Heart right ventricle (tissue), 16 donors: ENCODE data around the gene SLC9C2. TPM values are rescaled to one million over a fixed set of nuclear protein-coding genes. Genes with fewer than 3 reads are reported as not detected.
"Not testable (repeated sequence)": the region's sequence is repeated elsewhere in the genome, so short reads cannot be mapped to it uniquely, and the experiment has no call there.

Source experiments
- ATAC-seq, 8 donors: fragments of 200-7000 bp; cut with Tn5 transposase; one replicate each; pipeline ENCODE4 v1.9.1; 2020; ENCODE audit warnings: mild to moderate bottlenecking in 8 of 8, moderate library complexity in 8 of 8, moderate number of reproducible peaks in 1 of 8
- DNase-seq, 2 donors: peaks; one replicate each; pipeline ENCODE4 v3.0.0-alpha.2; 2020
- H3K27ac ChIP-seq, 10 donors: fragments of 200-600 bp; sonication (generic) in 2 of 10; one replicate each; pipeline versions ENCODE4 v1.5.0 to v1.8.0; 2020 to 2022; ENCODE audit warnings: mild to moderate bottlenecking in 3 of 10
- H3K27me3 ChIP-seq, 7 donors: fragments of 200-600 bp; one replicate each; pipeline ENCODE4 v1.8.0; 2021 to 2022; ENCODE audit warnings: mild to moderate bottlenecking in 2 of 7
- H3K36me3 ChIP-seq, 9 donors: fragments of 200-600 bp; sonication (generic) in 1 of 9; one replicate each; pipeline versions ENCODE4 v1.5.0 to v1.8.0; 2020 to 2022; ENCODE audit warnings: mild to moderate bottlenecking in 2 of 9
- H3K4me1 ChIP-seq, 9 donors: fragments of 200-600 bp; sonication (generic) in 1 of 9; one replicate each; pipeline versions ENCODE4 v1.5.0 to v1.8.0; 2020 to 2022; ENCODE audit warnings: mild to moderate bottlenecking in 4 of 9
- H3K4me3 ChIP-seq, 10 donors: fragments of 200-600 bp; sonication (generic) in 2 of 10; one replicate each; pipeline versions ENCODE4 v1.5.0 to v1.8.0; 2020 to 2022; ENCODE audit warnings: mild to moderate bottlenecking in 7 of 10, moderate library complexity in 2 of 10
- H3K9me3 ChIP-seq, 11 donors: fragments of 200-600 bp in 10 of 11; sonication (generic) in 2 of 11; one replicate each; pipeline versions ENCODE4 v1.5.0 to v1.8.0; 2013 to 2022; ENCODE audit warnings: mild to moderate bottlenecking in 2 of 11, control low read depth in 1 of 11, moderate library complexity in 1 of 11
- CTCF ChIP-seq, 9 donors: fragments of 200-600 bp; sonication (generic) in 2 of 9; IDR thresholded peaks; one replicate each; pipeline versions ENCODE4 v1.5.0 to v1.8.0; 2021 to 2022; ENCODE audit warnings: antibody characterized with exemption in 9 of 9, mild to moderate bottlenecking in 5 of 9, moderate library complexity in 1 of 9
- WGBS, 2 donors: extraction: QIAGEN DNeasy Blood & Tissue Kit; methylation state at CpG; one replicate each; pipeline ENCODE4 v1.1.7; 2013; ENCODE audit warnings: inconsistent platforms in 1 of 2; 5-methylcytosine and 5-hydroxymethylcytosine counted together
- intact Hi-C, 10 donors: fragments of 100-400 bp; cut with DNase I; formaldehyde crosslinking; loops; one replicate each; pipeline versions ENCODE4 v1.11.1 to v1.14.2; 2022
- polyA plus RNA-seq, 2 donors: library from polyadenylated mRNA; stranded (reverse); fragments of 200-250 nt; gene quantifications; one replicate each; pipeline ENCODE4 v1.2.3, GENCODE V29; 2013
- total RNA-seq, 10 donors: library from RNA; stranded (reverse); fragmentation: NEBNext Ultra II Directional in 3 of 10; extraction: Animal tissue kit (Norgen Biotek cat#: 25700) in 3 of 10; gene quantifications; one replicate each; pipeline versions ENCODE4 v1.2.1 to v1.2.4, GENCODE V29; 2021 to 2023
- donor health status: Arrhythmogenic right ventricular cardiomyopathy.
- donor health status: ischemic (EF 13 %, LVEDD 7.1; RV severe dilation, severe dysfunction).
- donor health status: healthy with polysubstance abuse.
- donor health status: DM: no; HTN: yes; CAD: no.
- donor health status: DM: no; HTN: no; CAD: no.
- donor health status: ischemic (EF 25% LVEDD 6.9; RV normal size, moderate dysfunction).
- donor health status: ischemic (EF 25% LVEDD 5.7; RV mildly dilated, moderate dysfunction).
- donor health status: healthy.
- donor health status: DM: yes; HTN: yes; CAD: no.
- donor health status: Ischemic cardiomyopathy.
- donor health status: ischemic (EF 35%, LVEDD 5.7; RV mildly dilated, moderate dysfunction).
- donor health status: nonischemic (EF 11% LVEDD 7.7; RV severe dilation, severe dysfunction).
- donor health status: DM: yes; HTN: yes; CAD: no.
- donor health status: PGD.
- donor health status: ischemic (EF 29% LVEDD 5.4; RV normal size, mild dysfunction).
- donor health status: nonischemic (EF 23%, LVEDD 6.1; RV moderate dilation, normal function).

SLC9C2 gene
- total and polyA plus RNA-seq, 12 donors, result 0.04 to 2.0 (median 0.43) TPM; not detected in 7

- H3K4me3 ChIP-seq, result no peak overlapping the region
- peaks cover 0 to 9% (median 0%) of the 10 kb centered on the region in 11 donors for H3K9me3 ChIP-seq
- H3K36me3 ChIP-seq, result no peaks in the 10 kb centered on the region
- DNase-seq, result no peak
- no peak for ATAC-seq
- no peaks in the 10 kb centered on the region for H3K27me3 ChIP-seq
- H3K4me1 ChIP-seq, result peaks cover 0 to 15% (median 3%) of the 10 kb centered on the region in 9 donors
- 95 to 99% methylated on average over 2 of the region's 2 CpGs for WGBS, 2 donors
- no peak overlapping the region for H3K27ac ChIP-seq
- TF ChIP-seq CTCF (IDR thresholded peaks at IDR 0.05), result no peak
- intact Hi-C loops, result no loop called here
These were observed 1.3 kb downstream of the SLC9C2 start for GRCh38 chr1:173601588-173601987.

- H3K27ac ChIP-seq, result no peak overlapping the region
- H3K36me3 ChIP-seq, result no peaks in the 10 kb centered on the region
- no peak for TF ChIP-seq CTCF (IDR thresholded peaks at IDR 0.05)
- peaks cover 0 to 24% (median 2%) of the 10 kb centered on the region in 11 donors for H3K9me3 ChIP-seq
- H3K4me3 ChIP-seq, result no peak overlapping the region
- no peaks in the 10 kb centered on the region for H3K27me3 ChIP-seq
- intact Hi-C loops, result no loop called here
- DNase-seq (no peak), ATAC-seq (no peak)
- no peaks in the 10 kb centered on the region for H3K4me1 ChIP-seq
- 94 to 95% methylated on average over 3 of the region's 3 CpGs for WGBS, 2 donors
These were observed 6.6 kb downstream of the SLC9C2 start for GRCh38 chr1:173596097-173596825.

GRCh38 chr1:173591138-173591537 lies 11.7 kb downstream of the SLC9C2 start:
- H3K27ac ChIP-seq, H3K27me3 ChIP-seq, H3K4me3 ChIP-seq, H3K9me3 ChIP-seq, H3K36me3 ChIP-seq, DNase-seq, H3K4me1 ChIP-seq, ATAC-seq, intact Hi-C loops: not testable (repeated sequence)
- WGBS, 2 donors, result 83 to 86% methylated on average over 5 of the region's 5 CpGs

DNA sequence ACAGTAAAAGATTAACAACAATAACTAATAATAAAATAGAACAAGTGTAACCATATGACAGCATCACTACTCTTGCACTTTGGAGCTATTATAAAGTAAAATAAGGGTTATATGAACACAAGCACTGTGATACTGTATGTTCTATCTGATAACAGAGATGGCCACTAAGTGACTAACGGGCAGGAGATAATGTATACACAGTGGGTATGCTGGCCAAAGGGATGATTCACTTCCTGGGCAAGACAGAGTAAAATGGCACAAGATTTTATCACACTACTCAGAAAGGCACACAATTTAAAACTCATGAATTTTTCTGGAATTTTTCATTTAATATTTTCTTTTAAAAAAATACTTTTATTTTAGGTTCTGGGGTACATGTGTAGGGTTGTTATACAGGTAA lies 12.3 kb downstream of the SLC9C2 start:
- intact Hi-C loops, result no loop called here
- 42 to 52% methylated on average over 1 of the region's 1 CpG for whole genome bisulfite sequencing, 2 donors
- no peak for TF ChIP-seq CTCF (IDR thresholded peaks at IDR 0.05)

DNA sequence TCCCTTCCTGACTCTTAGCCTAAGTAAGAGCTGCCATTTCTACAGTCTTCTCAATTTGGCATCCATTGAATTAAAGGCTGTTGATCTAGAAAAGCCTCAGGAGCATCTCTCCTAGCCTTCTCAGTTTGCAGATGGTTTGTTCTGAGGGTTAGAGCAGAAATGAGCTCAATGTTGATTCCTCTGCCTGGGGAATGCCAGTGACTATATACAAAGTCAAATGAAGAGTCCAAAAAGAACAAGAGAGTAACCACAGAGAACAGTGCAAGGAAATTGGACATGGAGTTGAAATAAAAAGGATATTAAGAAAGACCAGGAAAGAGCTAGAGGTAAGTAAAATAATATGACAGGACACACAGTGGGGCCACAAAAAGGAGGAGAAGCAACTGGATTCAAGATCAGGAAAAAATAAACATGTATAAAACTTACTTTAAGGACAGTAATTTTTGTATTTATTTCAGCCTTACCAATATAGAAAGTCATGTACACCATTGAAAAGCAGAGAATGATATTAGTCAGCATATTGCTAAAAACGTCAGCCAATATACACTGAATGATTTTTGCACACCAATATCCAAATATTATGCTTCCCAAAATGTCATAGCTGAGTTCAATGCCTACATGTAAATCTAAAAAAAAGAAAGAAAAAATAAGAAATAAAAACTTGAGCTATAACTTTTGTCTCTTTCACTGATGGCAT lies 21.3 kb downstream of the SLC9C2 start:
- Histone ChIP-seq H3K4me1 (no peaks in the 10 kb centered on the region), H3K27me3 (no peaks in the 10 kb centered on the region), H3K27ac (no peak overlapping the region), H3K9me3 (no peaks in the 10 kb centered on the region), H3K36me3 (no peaks in the 10 kb centered on the region), H3K4me3 (no peak overlapping the region)
- TF ChIP-seq CTCF (IDR thresholded peaks at IDR 0.05), result no peak
- no peak for DNase-seq
- intact Hi-C loops, result no loop called here
- ATAC-seq, result no peak
- WGBS, 2 donors, result 69 to 83% methylated on average over 1 of the region's 1 CpG

More for the DNA sequence above, 12.3 kb downstream of the SLC9C2 start:
- Histone ChIP-seq H3K27me3 (no peaks in the 10 kb centered on the region), H3K4me1 (no peaks in the 10 kb centered on the region), H3K36me3 (no peaks in the 10 kb centered on the region), H3K4me3 (no peak overlapping the region), H3K9me3 (peaks cover 0 to 6% (median 0%) of the 10 kb centered on the region in 11 donors), H3K27ac (no peak overlapping the region)
- DNase-seq (no peak), ATAC-seq (no peak)
